Fibroblast of lung (primary cell): ENCODE results near the gene KIF2A. TPM values are rescaled to one million over a fixed set of nuclear protein-coding genes. Genes with fewer than 3 reads are reported as not detected.

Experiments
- DNase-seq, 2 donors: peaks; one replicate each; pipeline versions ENCODE4 v3.0.0 to v3.0.0-alpha.2; 2010; ENCODE audit warnings: low read depth in 2 of 2
- H2AFZ ChIP-seq: 2 replicates; pipeline ENCODE4 v1.5.1; 2012; ENCODE audit warnings: low read length, control low read depth, inconsistent platforms
- H3K27ac ChIP-seq: 2 replicates; pipeline ENCODE4 v1.5.1; 2011; ENCODE audit warnings: low read length, control low read depth; ENCODE audit not compliant: insufficient read depth
- H3K27me3 ChIP-seq: 2 replicates; pipeline ENCODE4 v1.5.1; 2011; ENCODE audit warnings: mild to moderate bottlenecking, low read length; ENCODE audit not compliant: control insufficient read depth, insufficient read depth
- H3K36me3 ChIP-seq: 2 replicates; pipeline ENCODE4 v1.5.1; 2011; ENCODE audit warnings: low read length; ENCODE audit not compliant: control insufficient read depth, insufficient read depth
- H3K4me1 ChIP-seq: 2 replicates; pipeline ENCODE4 v1.5.1; 2011; ENCODE audit warnings: low read length; ENCODE audit not compliant: control insufficient read depth, insufficient read depth; ENCODE audit errors: extremely low read depth
- H3K4me2 ChIP-seq: 2 replicates; pipeline ENCODE4 v1.5.1; 2011; ENCODE audit warnings: low read length, control low read depth; ENCODE audit not compliant: insufficient read depth; ENCODE audit errors: extremely low read depth
- H3K4me3 ChIP-seq, 4 experiments: fragments of 200-600 bp in 1 of 4; sonication (generic) in 1 of 4; replicated peaks in 1 of 4; 2 replicates each; pipeline ENCODE4 v1.5.1; 2011 to 2016; ENCODE audit warnings: low read length in 4 of 4, low read depth in 3 of 4, mild to moderate bottlenecking in 3 of 4, control low read depth in 2 of 4, inconsistent platforms in 1 of 4, mixed read lengths in 1 of 4; ENCODE audit not compliant: insufficient read depth in 1 of 4; ENCODE audit errors: control extremely low read depth in 1 of 4
- H3K79me2 ChIP-seq: 2 replicates; pipeline ENCODE4 v1.5.1; 2012; ENCODE audit warnings: mild to moderate bottlenecking, low read length, inconsistent platforms; ENCODE audit not compliant: control insufficient read depth, insufficient read depth
- H3K9ac ChIP-seq: 2 replicates; pipeline ENCODE4 v1.5.1; 2011; ENCODE audit warnings: mild to moderate bottlenecking, low read length, control low read depth; ENCODE audit not compliant: insufficient read depth
- H3K9me3 ChIP-seq: 2 replicates; pipeline ENCODE4 v1.5.1; 2012; ENCODE audit warnings: low read depth, low read length; ENCODE audit not compliant: control insufficient read depth, insufficient read depth
- H4K20me1 ChIP-seq: 2 replicates; pipeline ENCODE4 v1.5.1; 2011; ENCODE audit warnings: low read length; ENCODE audit not compliant: control insufficient read depth, insufficient read depth; ENCODE audit errors: extremely low read depth
- CTCF ChIP-seq, 2 donors: IDR thresholded peaks in 1 of 2; conservative IDR thresholded peaks in 1 of 2; 1 replicate in 1 of 2; 2 replicates in 1 of 2; pipeline ENCODE4 v1.5.1; 2011 to 2012; ENCODE audit warnings: low read length in 2 of 2, control low read depth in 1 of 2, inconsistent platforms in 1 of 2, low read depth in 1 of 2, mild to moderate bottlenecking in 1 of 2
- EZH2 ChIP-seq: IDR thresholded peaks from 2 replicates; pipeline ENCODE4 v1.5.1; 2012; ENCODE audit warnings: low read length, control low read depth, mild to moderate bottlenecking; ENCODE audit errors: missing control alignments
- polyA plus RNA-seq, 2 donors: library from polyadenylated mRNA; depleted of rRNA in 1 of 2; stranded (reverse) in 1 of 2; unstranded in 1 of 2; fragments of >200 nt; gene quantifications; 2 replicates each; pipeline ENCODE4 v1.2.1, GENCODE V29; 2011 to 2012; ENCODE audit warnings: missing spikeins in 1 of 2
- total RNA-seq: library from RNA; depleted of rRNA; stranded (reverse); fragments of >200 nt; gene quantifications from 2 replicates; pipeline ENCODE4 v1.2.1, GENCODE V29; 2014

Gene KIF2A
- total and polyA plus RNA-seq, 2 donors (not counting 1 experiment from before 2014, with no cell fraction given) = 43.7 to 59.3 TPM

GRCh38 chr5:62273687-62274086 lies 32.3 kb upstream of the KIF2A start:
- Histone ChIP-seq H3K4me1 (no peaks in the 10 kb centered on the region), H3K27ac (no peak overlapping the region), H3K4me2 (no peak overlapping the region), H3K36me3 (no peaks in the 10 kb centered on the region), H2AFZ (no peak overlapping the region), H3K9me3 (no peaks in the 10 kb centered on the region), H3K4me3 (no peak overlapping the region), H4K20me1 (no peaks in the 10 kb centered on the region), H3K9ac (no peak overlapping the region), H3K27me3 (no peaks in the 10 kb centered on the region), H3K79me2 (no peaks in the 10 kb centered on the region)
- no peak for DNase-seq
- TF ChIP-seq EZH2 = no peak
- no peak for TF ChIP-seq CTCF (conservative IDR thresholded peaks at IDR 0.05 in 1 of 2, IDR thresholded peaks at IDR 0.05 in 1 of 2; ENCODE audit: low read depth in 1 of 2, low read length in 2 of 2)

- Histone ChIP-seq H3K9me3 (no peaks in the 10 kb centered on the region), H3K4me2 (no peak overlapping the region), H2AFZ (no peak overlapping the region), H3K27ac (no peak overlapping the region), H3K9ac (no peak overlapping the region), H3K4me3 (no peak overlapping the region), H4K20me1 (no peaks in the 10 kb centered on the region), H3K79me2 (no peaks in the 10 kb centered on the region), H3K4me1 (no peaks in the 10 kb centered on the region), H3K27me3 (no peaks in the 10 kb centered on the region), H3K36me3 (no peaks in the 10 kb centered on the region)
- no peak for TF ChIP-seq CTCF (conservative IDR thresholded peaks at IDR 0.05 in 1 of 2, IDR thresholded peaks at IDR 0.05 in 1 of 2; ENCODE audit: low read depth in 1 of 2, low read length in 2 of 2)
- TF ChIP-seq EZH2 = no peak
- no peak for DNase-seq
Observed at GRCh38 chr5:62275581-62275980, 30.4 kb upstream of the KIF2A start.

- Histone ChIP-seq H3K9ac (no peak overlapping the region), H4K20me1 (no peaks in the 10 kb centered on the region), H3K36me3 (no peaks in the 10 kb centered on the region), H3K27ac (no peak overlapping the region), H3K4me3 (no peak overlapping the region), H3K9me3 (no peaks in the 10 kb centered on the region), H3K79me2 (no peaks in the 10 kb centered on the region), H3K4me1 (no peaks in the 10 kb centered on the region), H2AFZ (no peak overlapping the region), H3K4me2 (no peak overlapping the region), H3K27me3 (no peaks in the 10 kb centered on the region)
- TF ChIP-seq CTCF (conservative IDR thresholded peaks at IDR 0.05 in 1 of 2, IDR thresholded peaks at IDR 0.05 in 1 of 2; ENCODE audit: low read depth in 1 of 2, low read length in 2 of 2) = no peak
- no peak for TF ChIP-seq EZH2
- DNase-seq = no peak
Observed at GRCh38 chr5:62281411-62281810, 24.6 kb upstream of the KIF2A start.
